Vagina (tissue), 2 donors: ENCODE measurements around the gene PDCD11. TPM values are rescaled to one million over a fixed set of nuclear protein-coding genes. Genes with fewer than 3 reads are reported as not detected.

Experiments
- DNase-seq, 2 donors: peaks; one replicate each; pipeline ENCODE4 v3.0.0-alpha.2; 2017; ENCODE audit errors: extremely low spot score in 2 of 2
- H3K27ac ChIP-seq: fragments of 200-600 bp; sonication (generic); one replicate; pipeline ENCODE4 v1.5.1; 2019
- H3K27me3 ChIP-seq: fragments of 200-600 bp; sonication (generic); one replicate; pipeline ENCODE4 v1.5.1; 2019
- H3K36me3 ChIP-seq, 2 donors: fragments of 200-600 bp; sonication (generic); one replicate each; pipeline ENCODE4 v1.5.1; 2017 to 2019
- H3K4me1 ChIP-seq: fragments of 200-600 bp; sonication (generic); one replicate; pipeline ENCODE4 v1.5.1; 2019
- H3K4me3 ChIP-seq, 2 donors: fragments of 200-600 bp; sonication (generic); 1 replicate in 1 of 2; 2 replicates in 1 of 2; pipeline ENCODE4 v1.5.1; 2016 to 2019
- H3K9me3 ChIP-seq: fragments of 200-600 bp; sonication (generic); one replicate; pipeline ENCODE4 v1.5.1; 2019
- CTCF ChIP-seq, 3 experiments: fragments of 450-650 bp in 2 of 3; fragments of 200-600 bp in 1 of 3; sonication (generic) in 1 of 3; IDR thresholded peaks; one replicate each; pipeline ENCODE4 v1.5.1; 2017 to 2019; ENCODE audit warnings: antibody characterized with exemption in 3 of 3, mild to moderate bottlenecking in 2 of 3, moderate library complexity in 2 of 3
- POLR2A ChIP-seq, 2 donors: fragments of 450-650 bp; IDR thresholded peaks; one replicate each; pipeline ENCODE4 v1.6.1; 2017; ENCODE audit warnings: antibody characterized with exemption in 2 of 2, mild to moderate bottlenecking in 2 of 2, moderate library complexity in 2 of 2
- POLR2AphosphoS5 ChIP-seq, 2 donors: sonication (generic); formaldehyde crosslinking; IDR thresholded peaks; one replicate each; pipeline ENCODE4 v1.9.0; 2017; ENCODE audit warnings: antibody characterized with exemption in 2 of 2, mild to moderate bottlenecking in 2 of 2, low read depth in 1 of 2; ENCODE audit not compliant: insufficient read depth in 1 of 2
- intact Hi-C: fragments of 100-400 bp; cut with DNase I; formaldehyde crosslinking; loops from one replicate; pipeline ENCODE4 v1.15.1; 2023
- total RNA-seq: library from RNA; depleted of rRNA; stranded (reverse); fragments of >200 nt; gene quantifications from one replicate; pipeline ENCODE4 v1.2.3, GENCODE V29; 2016

The PDCD11 gene
- total RNA-seq, 1 donor from 2014 or later: 22.8 TPM

GRCh38 chr10:103456074-103456660 lies 59.7 kb downstream of the PDCD11 start:
- intact Hi-C loops: no loop called here
- Histone ChIP-seq H3K27me3 (no peaks in the 10 kb centered on the region), H3K36me3 (no peaks in the 10 kb centered on the region), H3K4me1 (peaks cover 9% of the 10 kb centered on the region), H3K27ac (no peak overlapping the region), H3K9me3 (no peaks in the 10 kb centered on the region), H3K4me3 (no peak overlapping the region)
- TF ChIP-seq POLR2AphosphoS5 (IDR thresholded peaks at IDR 0.05; ENCODE audit: insufficient read depth in 1 of 2, low read depth in 1 of 2) (no peak), CTCF (IDR thresholded peaks at IDR 0.05) (no peak), POLR2A (IDR thresholded peaks at IDR 0.05) (no peak)
- DNase-seq: no peak

DNA sequence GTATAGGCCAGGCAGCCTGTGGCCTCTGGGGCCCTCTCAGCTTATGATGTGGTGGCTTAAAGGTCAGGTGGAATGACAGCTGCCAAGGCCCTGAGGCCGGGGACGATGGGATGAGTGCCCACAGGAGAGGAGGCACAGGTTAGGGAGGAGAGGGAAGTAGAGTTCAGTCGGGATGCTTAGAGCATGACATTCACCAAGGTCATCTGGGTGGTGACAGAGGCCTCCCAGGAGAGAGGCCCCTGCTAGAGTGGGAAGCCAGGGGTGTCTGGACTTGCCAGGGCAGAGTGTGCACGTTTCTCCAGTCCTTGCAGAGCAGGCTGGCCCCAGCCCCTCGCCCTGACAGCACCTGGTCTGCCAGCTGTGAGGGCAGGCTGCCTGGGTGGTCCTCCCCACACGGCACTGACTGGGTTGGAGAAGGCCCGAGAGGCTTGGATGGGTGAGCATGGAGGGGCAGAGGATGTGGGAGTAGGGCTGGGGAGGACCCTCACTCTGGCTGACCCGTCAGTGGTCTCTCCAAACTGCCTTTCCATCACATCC lies 60.8 kb downstream of the PDCD11 start:
- TF ChIP-seq CTCF (IDR thresholded peaks at IDR 0.05) (no peak), POLR2AphosphoS5 (IDR thresholded peaks at IDR 0.05; ENCODE audit: insufficient read depth in 1 of 2, low read depth in 1 of 2) (no peak), POLR2A (IDR thresholded peaks at IDR 0.05) (no peak)

DNA sequence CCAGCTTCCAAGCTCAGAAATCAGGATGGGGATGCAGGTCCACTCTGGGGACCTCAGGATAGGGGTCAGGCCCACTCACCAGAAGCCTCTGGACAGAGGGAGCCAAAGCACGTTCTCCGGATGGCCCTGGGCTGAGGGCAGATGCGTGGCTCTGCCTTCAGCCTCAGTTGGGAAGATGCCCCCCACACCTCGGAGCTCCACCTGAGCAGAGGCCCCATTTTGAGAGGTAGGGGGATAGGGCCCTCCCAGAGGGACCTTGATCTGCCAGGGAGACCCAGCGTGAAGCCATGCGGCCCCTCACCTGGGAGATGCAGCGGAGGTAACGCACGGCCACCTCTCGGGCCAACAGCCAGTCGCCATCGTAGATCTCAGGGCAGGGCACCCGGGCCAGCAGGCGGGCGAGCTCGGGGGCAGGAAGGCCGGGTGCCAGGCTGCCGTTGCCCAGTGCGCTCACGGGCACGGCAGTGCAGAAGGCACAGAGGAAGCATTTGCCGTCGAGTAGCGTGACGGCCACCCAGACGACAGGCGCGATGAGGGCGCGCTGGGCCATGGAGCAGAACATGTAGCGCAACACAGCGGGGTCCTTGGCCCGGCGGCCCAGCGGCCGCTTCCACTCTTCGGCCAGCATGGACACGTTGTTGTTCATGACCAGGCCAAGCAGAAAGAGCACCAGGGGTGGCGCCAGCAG lies 61.6 kb downstream of the PDCD11 start:
- Histone ChIP-seq H3K4me1 (peaks cover under 1% of the 10 kb centered on the region), H3K36me3 (no peaks in the 10 kb centered on the region), H3K27me3 (no peaks in the 10 kb centered on the region), H3K27ac (no peak overlapping the region), H3K4me3 (no peak overlapping the region), H3K9me3 (no peaks in the 10 kb centered on the region)
- intact Hi-C loops: no loop called here
- no peak for DNase-seq
- TF ChIP-seq POLR2AphosphoS5 (IDR thresholded peaks at IDR 0.05; ENCODE audit: insufficient read depth in 1 of 2, low read depth in 1 of 2) (no peak), POLR2A (IDR thresholded peaks at IDR 0.05) (no peak), CTCF (IDR thresholded peaks at IDR 0.05) (no peak)

More for the DNA sequence above, 60.8 kb downstream of the PDCD11 start:
- intact Hi-C loops: no loop called here
- no peak overlapping the region for H3K4me3 ChIP-seq
- H3K9me3 ChIP-seq: no peaks in the 10 kb centered on the region
- H3K27ac ChIP-seq: no peak overlapping the region
- no peak for DNase-seq
- H3K27me3 ChIP-seq: no peaks in the 10 kb centered on the region
- no peaks in the 10 kb centered on the region for H3K36me3 ChIP-seq
- H3K4me1 ChIP-seq: peaks cover 9% of the 10 kb centered on the region

- intact Hi-C loops: no loop called here
- no peaks in the 10 kb centered on the region for H3K4me1 ChIP-seq
- H3K4me3 ChIP-seq: no peak within 1 kb of the TSS
- DNase-seq: no peak
- H3K36me3 ChIP-seq: no peaks in the 10 kb centered on the region
- no peaks in the 10 kb centered on the region for H3K27me3 ChIP-seq
- TF ChIP-seq POLR2A (IDR thresholded peaks at IDR 0.05): no peak
- TF ChIP-seq POLR2AphosphoS5 (IDR thresholded peaks at IDR 0.05; ENCODE audit: insufficient read depth in 1 of 2, low read depth in 1 of 2): no peak
- TF ChIP-seq CTCF (IDR thresholded peaks at IDR 0.05): no peak
- H3K27ac ChIP-seq: no peak within 1 kb of the TSS
- H3K9me3 ChIP-seq: no peaks in the 10 kb centered on the region
These were observed 62.3 kb downstream of the PDCD11 start, which contains the start of gene CALHM1 for GRCh38 chr10:103458720-103459119. CALHM1 (minus strand) TSS chr10:103458900; CDS start chr10:103458751, 149 bp downstream.

DNA sequence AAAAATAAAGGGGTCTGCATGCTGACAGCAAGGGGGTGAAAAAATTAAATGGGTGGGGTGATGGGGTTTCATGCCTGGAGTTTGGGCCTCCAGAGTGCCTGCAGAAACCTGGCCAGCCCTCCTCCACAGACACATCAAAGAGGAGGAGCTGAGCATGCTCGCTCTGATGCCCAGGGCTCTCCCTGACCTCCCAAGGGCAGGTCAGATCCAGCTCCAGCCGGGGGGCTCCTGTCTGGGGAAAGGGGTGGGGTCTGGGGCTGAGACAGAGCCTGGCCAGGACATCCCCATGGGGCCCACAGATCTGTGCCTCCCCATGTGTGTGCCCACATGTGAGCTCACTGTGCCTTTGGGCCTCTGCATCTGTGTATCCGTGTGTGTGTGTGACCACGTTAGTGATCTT lies 63.2 kb downstream of the PDCD11 start:
- Histone ChIP-seq H3K27me3 (no peaks in the 10 kb centered on the region), H3K9me3 (no peaks in the 10 kb centered on the region), H3K36me3 (no peaks in the 10 kb centered on the region), H3K4me1 (no peaks in the 10 kb centered on the region), H3K4me3 (no peak overlapping the region), H3K27ac (no peak overlapping the region)
- no peak for DNase-seq
- TF ChIP-seq POLR2AphosphoS5 (IDR thresholded peaks at IDR 0.05; ENCODE audit: insufficient read depth in 1 of 2, low read depth in 1 of 2): no peak
- no peak for TF ChIP-seq POLR2A (IDR thresholded peaks at IDR 0.05)
- TF ChIP-seq CTCF (IDR thresholded peaks at IDR 0.05): no peak
- intact Hi-C loops: no loop called here
